ENCODE data around the gene IDI1. TPM values are rescaled to one million over a fixed set of nuclear protein-coding genes. Genes with fewer than 3 reads are reported as not detected.

The IDI1 gene
- total and polyA plus RNA-seq, 2 of the 13 experiments (the other 11 are each of a cell fraction or from before 2014, with no cell fraction given) = 44.4 to 145 TPM

DNA sequence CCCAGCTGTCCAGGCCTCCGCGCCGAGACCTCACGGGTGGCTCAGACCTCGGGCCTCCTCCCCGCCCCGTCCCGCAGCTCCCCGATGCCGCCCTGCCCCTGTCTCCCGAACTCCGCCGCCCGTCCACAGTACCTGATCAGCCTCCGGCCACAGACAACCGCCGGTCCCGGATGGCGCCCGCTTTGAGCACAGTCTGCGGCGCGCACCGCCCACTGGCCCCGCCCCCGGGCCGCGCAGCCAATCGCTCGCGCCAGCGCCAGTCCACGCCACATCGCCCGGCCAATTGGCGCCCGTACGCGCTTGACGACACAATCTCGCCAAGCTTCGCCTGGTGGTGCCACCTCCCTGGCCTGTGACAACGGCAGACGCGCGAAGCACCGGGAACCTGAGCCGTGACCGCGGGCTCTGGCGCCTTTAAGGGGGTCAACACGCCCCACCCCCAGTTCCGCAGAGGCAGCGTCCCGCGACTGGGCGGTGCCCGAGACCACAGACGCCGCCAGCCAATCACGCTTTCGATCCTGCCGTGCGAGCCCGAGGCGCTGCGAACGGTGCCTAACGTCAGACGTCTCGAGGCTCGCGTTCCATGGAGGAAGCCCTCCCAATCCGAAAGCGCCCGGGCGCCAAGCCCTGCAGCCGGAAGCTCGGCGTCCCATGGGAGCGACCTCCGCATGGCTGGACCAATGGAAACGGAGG is at the start of gene IDI1 (continued):
- TF ChIP-seq POGZ (CRISPR knock-in tag; IDR thresholded peaks at IDR 0.05) (peak; percentile 98), GATAD1 (CRISPR knock-in tag; IDR thresholded peaks at IDR 0.05) (peak; percentile 79), ZNF572 (CRISPR knock-in tag; IDR thresholded peaks at IDR 0.05) (no peak; the same call in 1 of the 2 replicates), HMG20B (CRISPR knock-in tag; conservative IDR thresholded peaks at IDR 0.05) (no peak), SRSF9 (IDR thresholded peaks at IDR 0.05; ENCODE audit: borderline replicate concordance, insufficient read depth, low read depth, low read length, poor library complexity, severe bottlenecking) (no peak), IKZF4 (CRISPR knock-in tag; IDR thresholded peaks at IDR 0.05; ENCODE audit: borderline replicate concordance, low read depth, not compliant biosample characterization) (no peak), FOXO1 (CRISPR knock-in tag; IDR thresholded peaks at IDR 0.05) (peak; percentile 63), ZFP36L1 (CRISPR knock-in tag; IDR thresholded peaks at IDR 0.05) (peak; percentile 93), ZNF337 (CRISPR knock-in tag; IDR thresholded peaks at IDR 0.05; ENCODE audit: borderline replicate concordance, low read depth) (no peak), ZNF775 (CRISPR knock-in tag; IDR thresholded peaks at IDR 0.05; ENCODE audit: borderline replicate concordance) (no peak), ZSCAN30 (CRISPR knock-in tag; IDR thresholded peaks at IDR 0.05) (no peak; the same call in 1 of the 2 replicates), ZSCAN25 (CRISPR knock-in tag; IDR thresholded peaks at IDR 0.05) (no peak; the same call in 1 of the 2 replicates), MIXL1 (CRISPR knock-in tag; IDR thresholded peaks at IDR 0.05) (no peak), SOX13 (IDR thresholded peaks at IDR 0.05) (no peak; the same call in 1 of the 2 replicates), SOX13 (CRISPR knock-in tag; conservative IDR thresholded peaks at IDR 0.05 in 1 of 2, IDR thresholded peaks at IDR 0.05 in 1 of 2) (peak in 1 of 2 experiments; percentile 5; a peak in 1 of 4 replicates), ZNF207 (IDR thresholded peaks at IDR 0.05; ENCODE audit: borderline replicate concordance) (no peak), CHD4 (IDR thresholded peaks at IDR 0.05; ENCODE audit: borderline replicate concordance, low read length) (no peak), ZZZ3 (CRISPR knock-in tag; IDR thresholded peaks at IDR 0.05; ENCODE audit: borderline replicate concordance) (0 out of 2 replicates have a peak, but pooled peaks have one; percentile 19), ZNF343 (CRISPR knock-in tag; IDR thresholded peaks at IDR 0.05) (peak; percentile 64), KLF13 (CRISPR knock-in tag; IDR thresholded peaks at IDR 0.05) (peak; percentile 41; the same call in 1 of the 2 replicates), ZNF670 (CRISPR knock-in tag; IDR thresholded peaks at IDR 0.05; ENCODE audit: borderline replicate concordance) (no peak; the same call in 1 of the 2 replicates), TBP (CRISPR knock-in tag; IDR thresholded peaks at IDR 0.05) (no peak), TEAD2 (CRISPR knock-in tag; IDR thresholded peaks at IDR 0.05) (no peak), ZBTB1 (CRISPR knock-in tag; IDR thresholded peaks at IDR 0.05; ENCODE audit: borderline replicate concordance) (no peak)
- TF ChIP-seq, protein P1, sequence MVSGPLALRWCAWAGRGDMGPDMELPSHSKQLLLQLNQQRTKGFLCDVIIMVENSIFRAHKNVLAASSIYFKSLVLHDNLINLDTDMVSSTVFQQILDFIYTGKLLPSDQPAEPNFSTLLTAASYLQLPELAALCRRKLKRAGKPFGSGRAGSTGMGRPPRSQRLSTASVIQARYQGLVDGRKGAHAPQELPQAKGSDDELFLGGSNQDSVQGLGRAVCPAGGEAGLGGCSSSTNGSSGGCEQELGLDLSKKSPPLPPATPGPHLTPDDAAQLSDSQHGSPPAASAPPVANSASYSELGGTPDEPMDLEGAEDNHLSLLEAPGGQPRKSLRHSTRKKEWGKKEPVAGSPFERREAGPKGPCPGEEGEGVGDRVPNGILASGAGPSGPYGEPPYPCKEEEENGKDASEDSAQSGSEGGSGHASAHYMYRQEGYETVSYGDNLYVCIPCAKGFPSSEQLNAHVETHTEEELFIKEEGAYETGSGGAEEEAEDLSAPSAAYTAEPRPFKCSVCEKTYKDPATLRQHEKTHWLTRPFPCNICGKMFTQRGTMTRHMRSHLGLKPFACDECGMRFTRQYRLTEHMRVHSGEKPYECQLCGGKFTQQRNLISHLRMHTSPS (CRISPR knock-in tag; IDR thresholded peaks at IDR 0.05; ENCODE audit: low read depth) = peak; percentile 40; the same call in 1 of the 2 replicates
- TF ChIP-seq, protein P2, sequence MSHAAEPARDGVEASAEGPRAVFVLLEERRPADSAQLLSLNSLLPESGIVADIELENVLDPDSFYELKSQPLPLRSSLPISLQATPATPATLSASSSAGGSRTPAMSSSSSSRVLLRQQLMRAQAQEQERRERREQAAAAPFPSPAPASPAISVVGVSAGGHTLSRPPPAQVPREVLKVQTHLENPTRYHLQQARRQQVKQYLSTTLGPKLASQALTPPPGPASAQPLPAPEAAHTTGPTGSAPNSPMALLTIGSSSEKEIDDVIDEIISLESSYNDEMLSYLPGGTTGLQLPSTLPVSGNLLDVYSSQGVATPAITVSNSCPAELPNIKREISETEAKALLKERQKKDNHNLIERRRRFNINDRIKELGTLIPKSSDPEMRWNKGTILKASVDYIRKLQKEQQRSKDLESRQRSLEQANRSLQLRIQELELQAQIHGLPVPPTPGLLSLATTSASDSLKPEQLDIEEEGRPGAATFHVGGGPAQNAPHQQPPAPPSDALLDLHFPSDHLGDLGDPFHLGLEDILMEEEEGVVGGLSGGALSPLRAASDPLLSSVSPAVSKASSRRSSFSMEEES (CRISPR knock-in tag; IDR thresholded peaks at IDR 0.05) = 0 out of 2 replicates have a peak, but pooled peaks have one; percentile 14
